GOT3 (cell line): ENCODE results near the gene TAOK3.
"Not testable (repeated sequence)": the region's sequence is repeated elsewhere in the genome, so short reads cannot be mapped to it uniquely, and the experiment has no call there.

Experiments used
- DNase-seq: peaks from one replicate; lab custom pipeline; 2025; ENCODE audit warnings: mixed read lengths; lab: John Stamatoyannopoulos, UW

The TAOK3 gene

GRCh38 chr12:118337194-118337838 is 35.4 kb downstream of the TAOK3 start:
- no peak for DNase-seq

- DNase-seq, result no peak
Measured at GRCh38 chr12:118336123-118336522, 36.6 kb downstream of the TAOK3 start.

GRCh38 chr12:118334939-118335567 is 37.7 kb downstream of the TAOK3 start:
- no peak for DNase-seq

GRCh38 chr12:118334241-118334640 is 38.5 kb downstream of the TAOK3 start:
- no peak for DNase-seq

- no peak for DNase-seq
Measured at GRCh38 chr12:118332511-118332910, 40.2 kb downstream of the TAOK3 start.

GRCh38 chr12:118330421-118331018 is 42.2 kb downstream of the TAOK3 start:
- DNase-seq, result no peak

GRCh38 chr12:118328486-118329330 is 44.0 kb downstream of the TAOK3 start:
- DNase-seq, result no peak

- DNase-seq, result no peak
Measured at GRCh38 chr12:118327391-118327790, 45.3 kb downstream of the TAOK3 start.

- DNase-seq, result no peak
Measured at GRCh38 chr12:118326991-118327390, 45.7 kb downstream of the TAOK3 start.

- no peak for DNase-seq
Measured at GRCh38 chr12:118325081-118325480, 47.6 kb downstream of the TAOK3 start.

- no peak for DNase-seq
Measured at GRCh38 chr12:118319627-118320026, 53.1 kb downstream of the TAOK3 start.

GRCh38 chr12:118318744-118319143 is 54.0 kb downstream of the TAOK3 start:
- no peak for DNase-seq

GRCh38 chr12:118317729-118318128 is 55.0 kb downstream of the TAOK3 start:
- DNase-seq, result no peak

- no peak for DNase-seq
Measured at GRCh38 chr12:118315821-118316220, 56.9 kb downstream of the TAOK3 start.

GRCh38 chr12:118312578-118312977 is 60.1 kb downstream of the TAOK3 start:
- DNase-seq, result no peak

- no peak for DNase-seq
Measured at GRCh38 chr12:118311666-118312065, 61.0 kb downstream of the TAOK3 start.

GRCh38 chr12:118310320-118310719 is 62.4 kb downstream of the TAOK3 start:
- DNase-seq, result no peak

- not testable (repeated sequence) for DNase-seq
Measured at GRCh38 chr12:118308006-118308405, 64.7 kb downstream of the TAOK3 start.

GRCh38 chr12:118307069-118307954 is 65.4 kb downstream of the TAOK3 start:
- DNase-seq, result peak; percentile 17

- no peak for DNase-seq
Measured at GRCh38 chr12:118304093-118304492, 68.6 kb downstream of the TAOK3 start.

- DNase-seq, result no peak
Measured at GRCh38 chr12:118302053-118302452, 70.7 kb downstream of the TAOK3 start.
